Medulla oblongata (tissue), 1 donor: Measurements from ENCODE around the gene AGTR1.
"Not testable (repeated sequence)": the region's sequence is repeated elsewhere in the genome, so short reads cannot be mapped to it uniquely, and the experiment has no call there.

Source experiments
- DNase-seq: peaks from one replicate; pipeline ENCODE4 v3.0.0-alpha.2; 2015; ENCODE audit errors: extremely low spot score

AGTR1 gene

DNA sequence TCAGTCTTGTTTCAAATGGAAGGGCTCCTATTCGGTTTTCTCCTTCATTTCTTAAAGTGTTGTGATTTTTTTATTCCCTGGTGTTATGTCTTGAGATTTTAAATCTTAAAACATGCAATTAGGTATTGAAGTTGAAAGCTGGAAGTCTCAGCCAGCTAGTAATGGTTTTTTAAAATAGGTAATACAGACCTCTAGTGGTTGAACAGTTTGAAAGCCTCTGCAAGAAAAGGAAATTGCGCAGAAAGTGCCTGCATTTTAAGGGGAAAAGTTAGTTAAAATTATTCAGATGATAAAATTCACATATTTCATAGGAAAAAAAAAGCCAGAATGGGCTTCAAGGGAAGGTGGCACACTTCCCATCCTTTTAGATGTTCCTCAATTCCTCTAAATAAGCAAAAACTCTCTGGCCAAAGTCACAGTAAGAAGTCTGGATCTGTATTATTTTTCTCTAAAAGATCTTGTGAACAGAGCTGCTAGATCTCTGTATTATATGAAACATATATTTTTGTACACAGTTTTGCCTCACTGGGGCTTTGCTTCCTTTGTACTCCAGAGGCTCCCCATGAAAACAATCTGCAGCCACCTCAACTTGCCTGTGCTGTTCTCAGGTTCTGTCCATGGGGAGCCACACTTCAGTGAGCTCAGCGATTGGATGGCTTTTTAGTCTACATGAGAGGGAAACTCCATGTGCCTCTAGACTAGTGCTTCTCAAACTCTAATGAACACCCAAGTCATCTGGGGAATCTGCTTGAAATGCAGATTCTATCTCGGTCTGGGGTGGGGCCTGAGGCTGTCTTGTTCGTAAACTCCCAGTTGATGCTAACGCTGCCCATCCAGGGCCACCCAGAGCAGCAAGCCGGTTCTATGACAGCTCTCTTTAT, 21.5 kb downstream of the AGTR1 start:
- no peak for DNase-seq

DNA sequence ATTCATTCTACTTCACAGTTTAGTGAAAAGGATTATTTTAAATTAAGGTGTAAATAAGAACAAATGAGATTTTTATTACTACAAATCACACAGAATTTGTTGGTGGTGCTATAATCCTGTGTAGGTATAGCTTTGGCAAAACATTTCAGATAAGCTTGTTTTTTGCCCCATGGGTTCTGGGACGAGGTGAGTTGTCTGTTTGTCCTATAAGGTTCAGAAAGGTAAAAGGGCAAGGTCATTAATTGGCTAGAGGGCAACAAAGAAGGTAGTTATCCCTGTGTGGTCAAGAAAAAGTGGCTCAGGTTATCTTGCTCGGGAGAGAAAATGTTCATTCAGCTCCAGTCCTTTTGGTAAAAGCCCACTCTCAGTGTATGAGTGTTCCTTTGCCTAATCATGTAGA, 23.2 kb downstream of the AGTR1 start:
- DNase-seq: no peak

- no peak for DNase-seq
Measured at GRCh38 chr3:148723631-148724030, 25.9 kb downstream of the AGTR1 start.

DNA sequence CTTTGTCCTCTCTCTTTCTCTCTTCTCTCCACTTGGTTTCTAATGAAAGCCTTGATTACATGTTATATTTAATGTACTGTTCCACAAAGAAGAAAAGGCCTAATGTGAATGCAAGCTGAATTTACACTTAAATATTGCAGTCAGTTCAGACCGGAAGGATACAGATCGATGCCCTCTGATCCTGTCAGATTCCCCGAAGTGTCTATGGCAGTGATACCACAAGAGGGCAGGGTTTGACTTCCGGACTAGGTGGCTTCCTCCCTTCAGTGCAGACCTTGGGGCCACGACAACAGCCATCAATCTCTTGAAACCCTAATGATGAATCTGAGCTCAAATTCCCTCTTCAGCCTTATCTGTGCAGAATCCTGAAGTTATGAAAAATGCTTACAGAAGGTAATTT, 29.5 kb downstream of the AGTR1 start:
- peak; percentile 89 for DNase-seq

GRCh38 chr3:148728753-148729152, 31.1 kb downstream of the AGTR1 start:
- no peak for DNase-seq

DNA sequence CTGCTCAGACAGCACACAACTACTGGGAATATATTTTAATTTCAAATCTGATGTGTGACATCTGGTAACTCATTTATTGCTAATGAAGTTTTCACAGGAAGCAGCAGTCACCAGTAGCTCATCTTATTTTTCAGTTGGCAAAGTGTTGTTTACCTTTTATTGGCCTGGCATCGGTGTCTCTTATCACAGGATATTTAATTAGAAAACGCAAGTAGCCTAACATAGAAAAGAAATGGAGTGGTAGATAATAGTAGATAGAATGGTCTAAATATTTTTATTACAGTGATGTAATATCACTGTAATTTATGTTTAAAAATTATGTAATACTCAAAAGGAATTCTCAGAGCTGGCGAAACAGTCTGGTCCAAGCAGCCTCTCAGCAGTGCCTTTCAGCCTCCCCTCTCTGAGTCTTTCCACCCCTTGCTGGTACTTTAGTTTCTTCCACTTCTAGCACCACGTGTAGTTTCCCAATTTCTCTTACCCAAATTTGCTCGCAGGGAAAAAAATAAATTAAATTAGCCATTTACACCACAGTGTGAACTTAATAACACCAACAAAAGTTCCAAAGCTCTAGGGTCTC, 31.9 kb downstream of the AGTR1 start:
- no peak for DNase-seq

- no peak for DNase-seq
Measured at GRCh38 chr3:148730676-148731075, 33.0 kb downstream of the AGTR1 start.

- no peak for DNase-seq
Measured at GRCh38 chr3:148735597-148735996, 37.9 kb downstream of the AGTR1 start.

DNA sequence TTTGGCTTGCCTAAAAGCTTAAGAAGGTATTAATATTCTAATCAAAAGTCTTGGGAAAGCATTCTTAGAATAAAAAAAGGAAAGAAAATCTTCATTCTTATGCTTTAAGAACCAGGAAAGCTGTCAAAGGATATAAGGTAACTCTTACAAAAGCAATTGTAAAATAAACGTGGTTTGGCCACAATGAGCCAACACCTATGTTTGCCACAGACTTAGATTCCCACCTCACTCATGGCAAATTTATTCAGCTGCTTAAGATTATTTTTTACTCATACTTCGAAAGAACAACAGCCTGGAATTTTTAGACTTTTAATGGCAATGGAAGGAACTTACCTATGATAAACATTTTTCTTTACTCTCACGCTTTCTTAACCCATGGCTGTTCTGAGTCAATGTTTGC, 38.4 kb downstream of the AGTR1 start:
- DNase-seq: no peak

GRCh38 chr3:148737104-148737530, 39.4 kb downstream of the AGTR1 start:
- DNase-seq: no peak

DNA sequence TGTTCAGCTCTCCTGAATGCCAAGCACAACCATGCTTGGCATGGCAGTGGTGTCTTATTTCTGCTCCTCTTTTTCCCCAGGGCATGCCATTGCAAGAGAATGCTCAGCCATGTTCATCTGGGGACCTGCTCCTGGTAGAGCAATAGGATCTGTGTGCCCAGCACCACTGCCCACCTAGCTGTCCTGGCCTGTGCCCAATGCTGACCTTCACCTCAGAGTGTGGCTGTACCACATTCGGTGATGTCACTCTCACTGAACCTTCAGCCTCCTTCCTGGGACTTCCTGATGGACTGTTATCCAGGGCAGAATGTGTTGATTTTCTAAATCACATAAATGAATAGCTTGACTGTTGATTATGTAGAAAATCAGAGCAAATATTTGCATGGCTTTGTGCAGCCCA, 42.0 kb downstream of the AGTR1 start:
- no peak for DNase-seq

DNA sequence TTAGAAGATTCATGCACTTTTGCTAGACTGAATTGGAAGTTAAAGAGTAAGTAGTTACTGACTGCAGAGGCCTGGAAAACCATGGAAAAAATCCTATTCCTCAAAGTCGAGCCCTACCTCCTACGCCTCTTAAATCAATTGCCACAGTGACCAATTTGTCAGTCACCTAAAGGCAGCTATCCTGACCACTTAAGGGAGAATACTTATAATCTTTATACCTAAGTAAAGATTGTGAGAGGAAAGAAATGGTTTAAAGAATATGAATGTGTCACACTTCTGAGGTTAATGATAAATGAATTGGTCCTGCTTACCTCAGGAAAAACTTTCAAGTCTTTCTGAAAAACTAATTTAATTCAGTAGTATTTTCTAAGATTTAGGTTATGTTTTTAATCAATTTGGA, 42.6 kb downstream of the AGTR1 start:
- DNase-seq: no peak

GRCh38 chr3:148741219-148741618, 43.5 kb downstream of the AGTR1 start:
- DNase-seq: no peak

- peak; percentile 17 for DNase-seq
Measured at GRCh38 chr3:148742118-148742517, 44.4 kb downstream of the AGTR1 start.

DNA sequence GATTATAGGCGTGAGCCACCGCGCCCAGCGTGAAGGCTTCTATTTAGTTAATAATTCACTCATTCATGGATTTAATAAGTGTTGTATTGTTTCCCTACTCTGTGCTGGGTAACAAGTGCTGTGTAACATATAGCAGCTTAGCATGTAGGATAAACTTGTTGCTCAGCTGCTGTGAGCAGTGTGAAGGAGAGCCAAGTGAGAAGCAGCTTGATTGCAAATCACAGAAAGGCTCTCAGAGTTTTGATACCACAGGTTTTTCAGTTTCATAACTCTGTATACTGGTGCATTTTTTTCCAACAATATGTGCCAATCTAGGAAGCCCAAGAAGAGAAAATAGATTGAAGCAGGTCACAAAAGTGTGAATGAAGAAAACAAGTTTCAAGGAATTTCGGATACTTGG, 48.4 kb downstream of the AGTR1 start:
- no peak for DNase-seq

GRCh38 chr3:148748283-148748682, 50.6 kb downstream of the AGTR1 start:
- no peak for DNase-seq

DNA sequence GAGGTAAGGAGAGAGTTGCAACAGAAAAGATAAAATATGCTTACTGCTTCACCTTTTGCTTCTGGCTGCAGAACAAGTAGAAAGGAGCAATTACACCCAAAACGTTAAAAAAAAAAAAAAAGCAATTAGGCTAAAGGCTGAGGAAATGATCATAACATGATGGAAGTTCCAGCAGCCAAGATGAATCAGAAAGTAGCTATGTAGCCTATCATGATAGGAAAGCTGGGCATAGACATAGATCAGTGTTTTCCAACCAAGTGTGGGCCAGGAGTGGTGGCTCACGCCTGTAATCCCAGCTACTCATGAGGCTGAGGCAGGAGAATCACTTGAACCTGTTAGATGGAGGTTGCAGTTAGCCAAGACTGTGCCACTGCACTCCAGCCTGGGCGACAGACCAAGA, 52.6 kb downstream of the AGTR1 start:
- DNase-seq: no peak

GRCh38 chr3:148751461-148751860, 53.8 kb downstream of the AGTR1 start:
- no peak for DNase-seq

GRCh38 chr3:148753385-148753784, 55.7 kb downstream of the AGTR1 start:
- DNase-seq: not testable (repeated sequence)

DNA sequence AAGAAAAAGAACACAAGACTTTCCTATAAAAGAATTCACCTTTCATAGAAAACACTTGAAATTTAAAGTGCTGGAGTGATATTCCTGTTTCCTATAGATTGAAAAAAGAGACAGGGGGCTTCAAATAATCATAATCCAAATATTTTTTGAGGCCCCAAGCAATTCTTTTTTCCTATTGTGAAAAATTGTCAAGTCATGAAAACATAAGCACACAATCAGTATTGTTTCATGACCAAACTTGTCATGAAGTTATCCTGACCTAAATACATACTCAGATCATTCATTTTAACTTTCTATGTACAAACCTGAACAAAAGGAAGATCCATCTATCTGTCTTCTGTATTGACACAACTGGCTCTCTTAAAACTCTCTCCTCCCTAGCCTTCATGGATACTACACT, 57.9 kb downstream of the AGTR1 start:
- DNase-seq: no peak

GRCh38 chr3:148756311-148756710, 58.6 kb downstream of the AGTR1 start:
- DNase-seq: no peak

- no peak for DNase-seq
Measured at GRCh38 chr3:148757238-148758215, 59.8 kb downstream of the AGTR1 start.
